Activated CD4-positive, alpha-beta T cell treated with anti-CD3 and anti-CD28 coated beads, Interleukin-2, amount 50 U/mL, for 1 hour (primary cell): ENCODE measurements around the gene CCDC178.
"Not testable (repeated sequence)": the region's sequence is repeated elsewhere in the genome, so short reads cannot be mapped to it uniquely, and the experiment has no call there.

Experiments used
- DNase-seq: peaks from one replicate; pipeline ENCODE4 v3.0.0-alpha.2; 2020

The CCDC178 gene

DNA sequence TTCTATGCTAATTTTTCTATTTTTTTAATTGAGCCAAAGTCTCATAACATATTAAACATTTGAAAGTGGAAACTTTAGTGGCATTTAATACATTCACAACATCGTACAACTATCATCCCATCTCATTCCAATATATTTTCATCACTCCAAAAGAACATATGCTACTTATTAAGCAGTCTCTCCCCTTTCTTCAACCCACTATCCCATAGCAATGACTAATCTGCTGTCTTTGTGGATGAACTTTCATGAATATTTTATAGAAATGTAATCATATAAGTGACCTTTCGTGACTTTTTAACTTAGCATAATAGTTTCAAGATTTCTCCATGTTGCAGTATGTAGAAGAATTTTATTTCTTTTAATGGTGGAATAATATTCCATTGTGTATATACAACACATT, 90.3 kb downstream of the CCDC178 start:
- no peak for DNase-seq

DNA sequence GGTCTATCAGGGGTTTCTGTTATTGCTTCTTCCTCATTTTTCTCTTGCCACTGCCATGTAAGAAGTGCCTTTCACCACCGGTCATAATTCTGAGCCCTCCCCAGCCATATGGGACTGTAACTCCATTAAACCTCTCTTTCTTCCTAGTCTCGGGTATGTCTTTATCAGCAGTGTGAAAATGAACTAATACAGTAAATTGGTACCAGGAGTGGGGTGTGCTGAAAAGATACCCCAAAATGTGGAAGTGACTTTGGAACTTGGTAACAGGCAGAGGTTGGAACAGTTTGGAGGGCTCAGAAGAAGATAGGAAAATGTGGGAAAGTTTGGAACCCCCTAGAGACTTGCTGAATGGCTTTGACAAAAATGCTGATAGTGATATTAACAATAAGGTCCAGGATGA, 100.8 kb downstream of the CCDC178 start:
- DNase-seq = not testable (repeated sequence)

DNA sequence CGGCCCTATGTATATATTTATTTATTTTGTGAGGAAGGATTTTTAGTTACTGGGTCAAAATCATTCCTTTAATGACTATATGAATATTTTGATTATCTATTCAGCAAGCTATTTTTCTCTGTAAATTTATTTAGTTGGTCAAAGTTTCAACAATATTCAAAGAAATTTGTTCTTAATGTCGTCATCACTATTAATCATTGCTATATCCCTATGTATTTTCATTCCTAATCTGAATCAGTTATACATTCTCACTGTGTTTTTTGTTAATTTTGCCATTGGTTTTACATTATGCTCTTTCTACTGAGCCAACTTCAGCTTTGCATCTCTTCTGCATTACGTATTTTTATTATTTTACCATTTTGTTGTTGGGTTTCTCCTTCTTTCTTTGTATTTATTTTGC, 105.7 kb downstream of the CCDC178 start:
- DNase-seq = no peak

DNA sequence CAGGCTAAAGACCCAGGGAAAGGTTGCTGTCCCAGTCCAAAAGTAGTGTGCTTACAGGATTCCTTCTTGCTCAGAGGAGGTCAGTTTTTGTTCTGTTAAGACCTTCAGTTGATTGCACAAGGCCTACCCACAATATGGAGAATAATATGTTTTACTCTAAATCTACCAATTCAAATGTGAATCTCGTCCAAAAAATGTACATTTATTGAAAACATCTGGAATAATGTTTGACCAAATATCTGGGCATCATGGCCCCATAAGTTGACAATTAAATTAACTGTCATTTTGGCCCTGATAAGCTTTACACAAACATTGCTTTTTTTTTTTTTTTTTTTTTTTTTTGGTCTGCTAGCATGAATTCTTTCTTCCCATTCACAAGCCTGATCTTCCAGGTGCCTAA, 109.8 kb downstream of the CCDC178 start:
- DNase-seq = no peak

DNA sequence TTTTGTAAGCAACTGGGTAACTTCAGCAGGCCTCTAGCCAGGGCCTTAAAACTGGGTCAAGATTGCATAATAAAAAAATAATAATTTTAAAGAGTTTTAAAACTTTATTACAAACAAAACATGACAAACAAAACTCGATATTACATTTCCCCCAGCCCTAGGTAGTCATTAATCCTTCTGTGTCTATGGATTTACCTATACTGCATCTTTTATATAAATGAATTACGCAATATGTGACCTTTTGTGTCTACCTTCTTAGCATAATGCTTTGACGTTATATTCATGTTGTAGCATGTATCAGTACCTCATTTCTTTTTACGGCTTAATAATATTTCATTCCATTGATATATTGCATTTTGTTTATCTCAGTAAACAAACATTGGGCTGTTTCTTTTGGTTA, 113.5 kb downstream of the CCDC178 start:
- no peak for DNase-seq

DNA sequence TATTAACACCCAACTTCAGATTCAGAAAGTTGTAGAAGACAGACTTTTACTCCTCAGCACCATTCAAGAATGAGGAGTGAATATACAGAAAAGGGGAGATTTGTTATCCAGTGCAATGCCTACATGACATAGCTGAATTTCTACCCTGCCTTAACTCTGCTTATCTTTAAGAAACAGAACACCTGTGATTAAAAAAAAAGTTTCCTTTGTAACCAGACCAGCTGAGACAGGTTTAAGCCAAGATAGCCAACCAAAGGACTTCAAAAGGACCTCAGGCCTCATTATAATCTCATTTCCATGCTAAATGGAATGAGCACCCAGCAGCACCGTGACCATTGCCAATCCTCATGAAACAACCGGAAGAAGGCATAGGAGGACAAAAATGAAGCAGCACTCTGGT, 122.9 kb downstream of the CCDC178 start:
- no peak for DNase-seq

DNA sequence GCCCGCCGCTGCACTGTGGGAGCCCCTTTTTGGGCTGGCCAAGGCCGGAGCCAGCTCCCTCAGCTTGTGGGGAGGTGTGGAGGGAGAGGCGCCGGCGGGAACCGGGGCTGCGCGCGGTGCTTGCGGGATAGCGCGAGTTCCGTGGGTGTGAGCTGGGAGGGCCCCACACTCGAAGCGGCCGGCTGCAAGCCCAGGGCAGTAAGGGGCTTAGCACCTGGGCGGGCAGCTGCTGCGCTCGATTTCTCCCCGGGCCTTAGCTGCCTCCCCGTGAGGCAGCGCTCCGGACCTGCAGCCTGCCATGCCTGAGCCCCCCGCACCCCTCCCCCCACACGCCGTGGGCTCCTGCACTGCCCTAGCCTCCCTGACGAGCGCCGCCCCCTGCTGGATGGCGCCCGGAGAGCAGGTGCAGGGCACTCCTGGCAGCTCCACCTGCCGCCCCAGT, 124.4 kb downstream of the CCDC178 start:
- DNase-seq = no peak

DNA sequence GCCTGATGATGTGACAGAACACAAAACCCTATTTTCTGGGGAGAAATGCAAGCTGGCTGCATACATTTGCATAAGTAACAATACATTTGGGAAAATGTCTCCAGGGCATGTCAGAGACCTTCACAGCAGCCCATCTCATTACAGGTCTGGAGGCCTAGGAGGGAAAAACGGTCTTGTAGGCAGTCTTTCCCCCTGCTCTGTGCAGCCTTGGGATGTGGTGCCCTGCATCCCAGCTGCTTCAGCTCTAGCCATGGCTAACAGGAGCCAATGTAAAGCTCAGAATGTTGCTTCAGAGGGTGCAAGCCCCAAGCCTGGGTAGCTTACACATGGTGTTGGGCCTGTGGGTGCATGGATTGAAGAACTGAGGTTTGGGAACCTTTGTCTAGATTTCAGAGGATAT, 133.0 kb downstream of the CCDC178 start:
- DNase-seq = no peak

DNA sequence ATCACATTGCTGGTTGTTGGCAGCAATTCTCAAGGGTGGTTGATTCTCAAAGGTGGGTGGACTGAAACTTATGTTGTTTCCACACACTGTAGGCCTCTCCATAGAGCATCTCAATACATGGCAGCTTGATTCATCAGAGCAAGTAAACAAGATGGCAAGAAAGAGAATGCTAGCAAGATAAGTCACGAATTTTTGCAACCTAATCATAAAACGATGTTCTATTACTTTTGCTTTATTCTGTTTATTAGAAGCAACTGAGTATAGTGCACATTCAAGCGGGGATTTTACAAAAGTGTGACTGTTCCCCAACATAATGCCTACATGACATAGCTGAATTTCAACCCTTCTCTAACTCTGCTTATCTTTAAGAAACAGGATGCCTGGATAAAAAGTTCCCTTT, 136.2 kb downstream of the CCDC178 start:
- DNase-seq = no peak

DNA sequence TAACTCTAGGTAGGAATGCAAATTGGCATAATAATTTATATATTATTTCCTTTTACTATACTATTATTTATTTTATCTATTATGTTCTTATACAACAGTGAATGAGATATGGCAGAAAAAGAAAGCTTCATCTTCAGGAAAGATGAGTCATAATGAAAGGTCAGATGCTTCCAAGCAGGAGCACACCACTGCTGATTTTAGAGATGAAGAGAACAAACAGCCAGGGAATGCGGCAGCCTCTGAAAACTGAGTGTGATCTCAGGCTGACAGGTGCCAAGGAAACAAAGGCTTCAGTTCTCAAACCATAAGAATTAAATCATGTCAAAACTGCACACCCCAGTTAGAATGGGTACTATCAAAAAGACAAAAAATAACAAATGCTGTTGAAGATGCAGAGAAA, 149.0 kb downstream of the CCDC178 start:
- no peak for DNase-seq

DNA sequence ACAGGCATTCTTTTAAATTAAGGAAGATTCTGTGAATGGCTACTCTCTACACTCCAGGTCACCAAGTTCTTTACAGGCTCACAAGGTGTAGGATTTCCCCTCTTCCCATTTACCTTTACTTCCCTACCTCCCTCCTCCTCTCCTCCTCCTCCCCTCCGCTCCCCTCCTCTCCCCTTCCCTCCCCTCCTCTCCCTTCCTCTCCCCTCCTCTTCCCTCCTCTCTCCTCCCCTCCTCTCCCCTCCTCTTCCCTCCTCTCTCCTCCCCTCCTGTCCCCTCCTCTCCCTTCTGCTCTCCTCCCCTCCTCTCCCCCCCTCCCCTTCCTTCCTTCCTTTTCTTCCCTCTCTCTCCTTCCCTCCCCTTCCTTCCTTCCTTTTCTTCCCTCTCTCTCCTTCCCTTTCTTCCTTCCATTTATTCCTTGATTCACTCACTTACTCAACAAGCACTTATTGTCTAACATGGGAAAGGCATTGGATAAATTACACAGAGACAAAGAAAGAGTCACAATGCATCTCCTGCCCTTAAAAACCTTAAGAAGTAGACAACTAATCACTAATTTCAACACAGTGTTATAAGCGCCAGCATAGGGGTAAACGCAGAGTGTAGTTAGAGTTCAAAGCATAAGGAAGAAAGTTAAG, 152.3 kb downstream of the CCDC178 start:
- DNase-seq = no peak

DNA sequence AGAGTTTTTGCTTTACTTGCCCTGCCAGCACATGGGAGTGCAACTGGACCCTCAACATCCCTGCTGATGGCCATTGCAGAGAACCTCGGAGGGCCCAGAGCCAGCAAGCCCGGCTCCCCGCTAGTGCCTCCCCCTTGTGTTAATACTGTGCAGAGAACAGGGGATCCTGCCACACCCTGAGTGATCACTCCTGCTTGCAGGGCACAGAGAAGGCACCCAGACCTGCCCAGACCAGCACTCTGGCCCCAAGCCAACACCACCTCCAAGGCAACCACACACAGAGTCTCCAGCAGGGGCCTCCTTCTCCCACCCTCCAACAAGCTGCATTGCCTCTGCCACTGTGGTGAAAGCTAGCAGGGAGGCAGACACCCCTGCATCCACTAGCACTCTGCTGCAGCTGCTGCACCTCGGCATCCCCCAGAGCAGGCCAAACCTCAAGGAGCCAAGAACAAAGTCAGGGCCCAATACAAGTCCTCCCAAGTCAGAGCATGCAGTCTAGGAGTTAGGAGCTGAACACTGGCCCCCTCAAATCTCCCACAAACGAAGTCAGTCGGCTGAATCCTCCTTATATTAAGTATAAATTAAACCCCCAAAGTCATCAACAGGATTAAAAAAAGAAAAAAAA, 157.7 kb downstream of the CCDC178 start:
- DNase-seq = no peak

DNA sequence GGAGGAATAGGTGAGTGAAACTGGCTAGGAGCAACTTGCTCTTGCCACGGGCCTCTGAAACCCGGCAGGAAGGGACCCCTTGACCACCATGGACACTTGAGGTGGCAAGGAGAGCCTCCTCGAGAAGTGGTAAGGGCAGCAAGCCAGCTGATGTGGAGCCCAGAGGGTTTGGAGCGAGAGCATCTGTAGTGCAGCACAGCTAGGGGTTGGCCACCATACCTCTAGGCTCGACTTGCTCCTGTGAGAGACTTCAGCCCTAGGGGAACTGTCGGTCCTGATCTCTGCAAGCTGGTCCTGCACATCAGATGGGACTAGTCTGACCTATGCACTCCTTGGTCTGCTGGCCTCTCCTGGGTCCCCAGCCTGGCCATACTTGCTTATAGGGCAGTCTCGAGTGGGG, 158.4 kb downstream of the CCDC178 start:
- DNase-seq = no peak

DNA sequence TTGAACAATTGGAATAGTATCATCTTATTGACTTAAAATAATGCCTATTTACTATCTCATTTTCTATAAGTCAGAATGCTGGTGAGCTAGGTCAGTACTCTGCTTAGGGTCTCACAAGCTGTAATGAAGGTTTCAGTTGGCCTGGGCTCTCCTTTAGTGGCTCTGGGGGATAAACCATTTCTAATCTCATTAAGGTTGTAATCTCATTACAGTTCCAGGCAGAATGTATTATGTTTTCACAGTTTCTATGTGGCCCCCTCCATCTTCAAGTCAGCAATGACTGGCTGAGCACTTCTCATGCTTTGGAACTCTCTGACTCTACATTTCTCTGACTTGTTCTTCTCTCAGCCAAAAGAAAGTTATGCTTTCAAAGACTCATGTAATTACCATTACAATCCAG, 163.1 kb downstream of the CCDC178 start:
- DNase-seq = no peak

DNA sequence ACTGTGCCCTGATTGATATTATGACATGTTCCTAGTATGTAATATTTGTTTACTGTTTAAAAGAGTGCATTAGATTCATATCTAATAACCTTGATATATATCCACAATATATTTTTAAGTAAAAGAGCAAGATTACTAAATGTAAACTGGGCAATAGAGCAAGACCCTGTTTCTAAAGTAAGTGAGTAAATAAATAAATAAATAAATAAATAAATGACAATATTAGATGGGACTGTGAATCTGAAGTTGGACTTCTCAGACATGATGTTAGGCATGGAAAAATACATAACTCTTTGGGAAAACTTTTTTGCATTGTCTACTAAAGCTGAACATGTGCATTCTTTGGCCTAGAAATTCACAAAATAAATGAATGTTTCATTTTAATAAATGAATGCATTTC, 164.7 kb downstream of the CCDC178 start:
- DNase-seq = no peak

DNA sequence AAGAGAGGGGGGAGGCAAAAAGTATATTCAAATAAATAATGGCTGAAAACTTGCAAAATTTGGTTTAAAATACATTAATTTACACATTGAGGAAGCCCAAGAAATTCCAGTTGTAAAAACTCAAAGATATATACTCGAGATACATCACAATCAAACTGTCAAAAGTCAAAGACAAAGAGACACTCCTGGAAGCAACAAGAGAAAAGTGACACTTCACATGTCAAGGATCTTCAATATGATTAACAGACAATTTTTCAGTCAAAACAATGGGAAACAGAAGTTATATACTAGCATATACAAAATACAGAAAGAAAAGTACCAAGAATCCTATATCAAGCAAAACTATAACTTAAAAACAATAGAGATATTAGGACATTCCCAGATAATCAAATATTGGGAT, 170.2 kb downstream of the CCDC178 start:
- DNase-seq = no peak

DNA sequence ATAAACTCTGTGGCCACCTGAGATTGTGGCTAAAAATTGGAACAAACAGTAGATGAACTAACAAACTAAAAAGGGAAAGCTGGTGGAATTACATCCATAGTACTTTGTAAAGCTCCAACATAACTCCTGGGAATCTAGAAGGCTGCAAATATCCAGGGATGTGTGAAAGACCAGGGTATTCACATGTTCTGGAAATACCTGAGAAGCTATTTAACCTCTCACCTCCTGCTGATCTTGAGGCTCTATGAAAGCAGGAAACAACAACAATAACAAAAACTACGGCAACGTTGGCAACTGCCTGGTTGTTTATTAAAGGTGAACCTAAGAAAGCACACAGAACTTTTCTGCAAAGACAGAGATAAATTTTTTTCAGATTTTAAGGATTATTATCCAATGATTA, 171.3 kb downstream of the CCDC178 start:
- DNase-seq = no peak

DNA sequence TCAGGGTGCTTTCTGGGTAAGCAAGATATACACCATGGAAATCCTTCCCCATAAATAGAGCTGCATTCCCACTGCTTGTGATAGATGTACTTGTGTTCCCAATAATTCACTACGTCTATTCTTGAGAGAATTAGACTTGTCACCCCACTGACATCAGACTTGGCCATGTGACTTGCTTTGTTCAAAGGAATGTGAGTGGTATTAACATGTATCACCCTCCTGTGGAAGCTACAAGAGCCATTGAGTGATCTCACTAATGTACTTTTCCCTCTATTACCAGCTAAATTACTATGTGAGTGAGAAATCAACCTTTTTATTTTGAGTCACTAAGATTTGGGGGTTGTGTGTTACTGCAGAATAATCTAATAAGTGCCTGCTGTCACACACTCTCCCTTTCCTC, 176.0 kb downstream of the CCDC178 start:
- no peak for DNase-seq

DNA sequence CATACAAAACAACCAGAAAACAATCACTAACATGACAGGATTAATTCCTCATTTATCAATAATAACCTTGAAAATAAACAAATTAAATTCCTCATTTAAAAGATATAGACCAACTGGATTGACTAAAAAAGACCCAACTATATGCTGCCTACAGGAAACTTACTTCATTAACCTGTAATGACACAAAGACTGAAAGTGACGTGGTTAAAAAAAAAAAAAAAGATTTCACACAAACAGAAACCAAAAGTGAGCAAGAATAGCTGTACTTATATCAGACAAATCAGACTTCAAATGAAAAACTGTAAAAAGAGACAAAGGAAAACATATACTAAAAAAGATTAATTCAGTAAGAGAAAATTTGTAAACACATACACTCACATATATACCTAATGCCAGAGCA, 201.2 kb downstream of the CCDC178 start:
- no peak for DNase-seq

DNA sequence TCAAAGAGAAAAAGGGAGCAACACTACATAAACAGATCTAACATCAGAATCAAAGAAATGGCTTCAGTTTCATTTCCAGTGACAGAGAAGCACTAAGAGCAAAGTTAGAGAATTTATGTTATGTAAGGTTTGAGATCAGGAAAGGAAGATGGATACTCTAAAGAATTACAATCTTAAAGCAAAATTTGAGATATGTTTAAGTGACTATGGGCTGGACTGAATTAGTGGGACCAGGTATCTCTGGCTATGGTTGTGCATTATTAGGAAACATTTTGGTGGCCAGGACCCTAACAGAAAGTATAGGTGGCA, 208.2 kb downstream of the CCDC178 start:
- no peak for DNase-seq

DNA sequence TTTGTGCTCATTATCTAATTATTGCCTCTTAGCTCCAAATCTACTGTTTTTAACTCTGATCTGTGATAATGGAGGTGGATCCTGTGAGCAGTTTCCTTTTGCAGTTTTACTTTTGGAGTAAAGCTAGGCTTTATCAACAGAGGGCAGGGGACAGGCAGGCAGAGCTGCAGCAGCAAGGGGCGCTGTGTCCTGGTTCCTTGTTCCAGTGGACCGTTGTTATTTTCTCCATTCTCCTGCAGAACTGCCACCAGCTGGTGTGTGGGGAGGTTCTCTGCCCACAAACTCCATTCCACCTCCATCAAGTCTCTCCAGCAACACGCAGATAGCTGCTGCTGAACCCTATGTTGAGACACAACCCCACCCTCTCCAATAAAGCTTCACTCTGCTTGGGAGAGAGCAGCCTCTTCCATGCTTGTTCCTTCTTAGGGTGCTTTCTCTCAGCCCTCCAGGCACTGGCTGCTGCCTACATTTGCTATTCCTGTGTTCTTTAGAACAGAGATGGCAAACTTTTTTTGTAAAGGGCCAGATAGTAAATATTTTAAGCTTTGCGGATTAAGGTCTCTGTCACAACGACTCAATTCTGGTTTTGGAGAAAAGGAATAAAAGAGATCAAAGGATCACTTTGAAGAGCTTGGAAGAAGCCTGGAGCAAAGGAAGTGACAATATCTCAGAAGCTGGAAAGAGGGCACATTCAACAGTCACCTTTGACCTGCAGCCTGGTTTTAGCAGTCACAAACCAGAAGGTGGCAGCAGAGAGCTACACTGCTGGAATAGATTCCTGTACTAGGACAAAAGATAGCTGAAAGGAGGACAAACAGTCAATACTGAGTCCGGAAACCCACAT, 208.8 kb downstream of the CCDC178 start:
- DNase-seq = peak; percentile 19

DNA sequence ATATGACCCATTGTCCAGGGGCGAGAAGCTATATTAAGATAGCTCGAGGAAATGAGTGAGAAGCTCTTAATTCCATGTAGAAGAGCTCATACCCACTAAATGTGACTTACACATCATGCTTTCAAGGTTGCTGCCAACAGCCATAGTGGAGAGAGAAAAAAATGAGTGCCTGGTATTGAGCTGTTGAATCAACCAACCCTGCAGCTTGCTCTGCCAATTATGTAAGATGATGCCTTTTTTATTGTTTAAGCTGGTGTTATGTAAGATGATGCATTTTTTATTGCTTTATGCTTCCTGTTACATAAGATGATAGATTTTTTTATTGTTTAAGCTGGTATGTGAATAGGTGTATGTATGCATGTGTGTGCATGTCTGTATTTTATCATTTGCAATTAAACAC, 228.2 kb downstream of the CCDC178 start:
- DNase-seq = no peak

DNA sequence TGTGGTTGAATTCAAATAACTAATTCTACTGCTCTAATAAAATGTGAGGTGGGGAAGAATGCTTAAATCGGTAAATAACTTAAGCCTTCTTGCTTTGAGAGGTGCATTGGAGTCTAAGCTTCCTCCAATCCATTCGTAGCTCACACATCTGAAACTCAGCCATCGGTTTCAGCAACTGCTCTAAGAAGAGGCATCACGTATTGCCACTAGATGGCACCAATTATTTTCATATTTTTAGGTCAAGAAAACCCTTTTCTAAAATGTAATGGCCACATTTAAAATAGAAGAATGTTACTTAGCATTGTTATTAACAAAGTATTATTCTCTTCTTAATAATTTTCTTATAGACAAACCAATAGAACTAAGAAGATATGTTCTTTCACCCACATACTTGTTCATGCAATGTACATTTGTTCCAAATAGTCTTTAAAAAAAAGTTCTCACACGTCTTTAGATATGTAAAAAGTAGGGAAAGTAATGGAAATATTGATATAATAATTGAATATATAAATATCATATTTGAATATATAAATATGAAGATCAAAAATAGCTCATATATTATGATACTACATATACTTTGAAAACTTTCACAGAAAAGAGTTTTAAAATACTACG, 229.8 kb downstream of the CCDC178 start:
- DNase-seq = no peak

DNA sequence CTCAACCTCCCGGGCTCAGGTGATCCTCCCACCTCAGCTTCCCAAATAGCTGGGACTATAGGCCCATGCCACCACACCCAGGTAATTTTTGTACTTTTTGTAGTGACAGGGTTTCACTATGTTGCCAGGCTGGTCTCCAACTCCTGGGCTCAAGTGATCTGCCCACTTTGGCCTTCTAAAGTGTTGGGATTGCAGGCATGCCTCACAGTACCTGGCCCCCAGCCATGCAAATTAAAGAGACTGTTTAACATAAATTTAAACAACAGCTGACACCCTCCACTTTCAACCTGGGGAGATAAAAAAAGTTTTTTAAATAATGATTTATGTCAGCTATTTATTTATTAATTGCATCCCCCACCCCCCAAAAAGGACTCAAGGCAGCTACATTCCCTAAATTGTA, 234.7 kb downstream of the CCDC178 start:
- no peak for DNase-seq
